HG03378 (cell line): ENCODE results near the gene KANK2.

Experiments
- ATAC-seq: cut with Tn5 transposase; IDR thresholded peaks from one replicate; pipeline ENCODE4 v1.9.1; 2021; ENCODE audit warnings: mild to moderate bottlenecking, moderate library complexity; ENCODE audit not compliant: unreplicated experiment

KANK2 gene

DNA sequence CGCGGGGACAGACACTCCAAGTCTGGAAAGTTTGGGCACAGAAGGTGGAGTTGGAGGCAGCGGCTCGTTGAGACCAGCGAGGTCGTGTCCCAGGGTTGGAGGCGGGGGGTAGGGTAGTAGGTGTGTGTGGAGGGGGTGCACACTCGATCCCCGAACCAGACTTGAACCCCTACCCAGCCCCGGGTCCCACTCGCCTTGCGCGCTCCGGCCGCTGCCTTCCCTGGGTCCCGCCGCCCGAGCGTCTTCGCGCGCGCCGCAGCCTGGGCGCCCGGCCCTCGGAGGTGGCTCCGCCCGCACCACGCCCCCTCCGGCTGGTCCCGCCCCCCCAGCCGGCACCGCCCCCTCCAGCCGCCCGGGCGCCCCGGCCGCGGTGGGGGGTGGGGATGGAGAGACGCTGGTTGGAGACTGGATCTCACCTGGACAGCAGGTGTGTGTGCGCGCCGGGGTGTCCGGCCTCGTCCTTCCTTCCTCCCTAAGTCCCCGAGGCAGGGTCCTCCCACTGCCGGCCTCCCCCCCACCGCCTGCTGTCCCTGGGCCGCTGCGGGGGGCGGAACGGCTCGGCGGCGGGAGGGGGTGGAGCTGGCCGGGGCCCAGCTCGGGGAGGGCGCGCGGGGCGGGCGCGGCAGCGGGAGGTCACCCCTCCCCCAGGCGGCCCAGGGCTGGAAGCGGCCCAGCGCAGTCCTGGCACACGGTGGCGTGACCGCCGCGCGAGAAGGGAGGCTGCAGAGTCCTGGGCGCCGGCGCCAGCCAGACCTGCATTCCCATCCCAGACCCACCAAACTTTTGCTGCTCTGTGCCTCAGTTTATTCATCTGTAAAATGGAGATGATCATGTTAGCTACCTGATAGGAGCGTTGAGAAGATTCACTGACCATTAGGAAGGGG is at the start of gene KANK2:
Gene KANK2 (minus strand): TSS at position 255 of the 884 bp plus-strand sequence. CDS start 3,034 bp downstream, outside the sequence.
- ATAC-seq, result peak; percentile 66

DNA sequence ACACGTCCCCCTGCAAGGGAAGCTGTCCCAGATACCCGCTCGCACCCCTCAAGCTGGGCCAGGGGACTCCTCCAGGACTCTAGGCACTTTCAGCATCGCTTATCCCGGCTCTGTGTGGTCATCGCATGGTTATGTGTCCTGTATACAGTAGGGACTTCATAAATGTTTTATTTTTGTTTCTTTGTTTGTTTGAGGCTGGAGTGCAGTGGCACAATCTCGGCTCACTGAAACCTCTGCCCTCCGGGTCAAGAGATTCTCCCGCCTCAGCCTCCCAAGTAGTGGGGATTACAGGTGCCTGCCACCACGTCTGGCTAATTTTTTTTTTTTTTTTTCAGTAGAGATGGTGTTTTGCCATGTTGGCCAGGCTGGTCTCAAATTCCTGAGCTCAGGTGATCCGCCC is 49.6 kb upstream of the KANK2 start:
- ATAC-seq, result no peak

DNA sequence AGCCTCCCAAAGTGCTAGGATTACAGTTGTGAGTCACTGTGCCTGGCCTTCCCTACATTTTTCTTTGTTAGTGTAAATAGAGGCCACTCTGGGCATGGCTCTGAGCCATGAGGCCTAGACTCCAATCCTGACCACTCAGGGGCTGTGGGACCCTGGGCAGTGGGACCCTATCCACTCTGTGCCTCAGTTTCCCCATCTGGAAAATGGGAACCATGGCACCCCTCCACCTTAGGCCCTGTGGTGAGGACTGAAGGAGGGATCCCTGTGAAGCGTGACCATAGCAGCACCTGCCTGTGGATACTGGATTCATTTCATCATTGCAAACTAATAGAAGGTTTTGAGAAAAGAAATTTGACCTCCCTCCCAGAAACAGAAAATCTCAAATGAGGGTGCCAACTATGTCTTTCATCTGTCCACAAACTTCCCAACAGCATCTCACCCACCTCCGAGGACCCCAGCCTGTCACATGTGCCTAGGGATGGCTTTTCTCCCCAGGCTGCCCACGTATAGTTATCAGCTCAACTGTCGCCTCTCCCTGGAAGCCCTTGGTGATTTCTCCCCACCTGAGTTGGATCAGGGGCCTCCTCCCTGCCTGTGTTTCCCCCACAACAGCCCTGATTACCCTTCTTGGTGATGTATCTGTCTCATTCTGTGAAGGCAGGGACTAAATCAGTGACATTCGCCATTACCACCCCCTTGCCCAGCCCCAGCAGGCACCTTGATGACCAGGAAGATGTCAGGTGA is 47.7 kb upstream of the KANK2 start:
- no peak for ATAC-seq

DNA sequence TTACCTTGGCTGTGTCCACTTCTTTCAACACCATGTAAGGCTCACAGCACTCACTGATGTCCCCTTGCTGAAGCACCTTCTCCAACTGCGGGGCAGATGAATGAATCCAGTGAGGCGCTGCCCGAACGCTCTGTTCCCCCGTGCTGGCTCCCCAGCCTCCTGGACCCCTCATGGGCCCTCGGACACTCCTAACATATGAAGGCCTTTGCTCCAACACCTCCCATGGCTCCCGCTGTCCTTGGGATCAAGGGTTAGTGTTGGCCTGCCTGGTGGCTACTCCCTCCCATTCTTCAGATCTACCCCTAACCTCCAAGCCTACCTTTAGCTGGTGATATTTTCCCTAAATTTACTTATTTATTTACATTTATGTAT is 46.4 kb upstream of the KANK2 start:
- ATAC-seq, result no peak

DNA sequence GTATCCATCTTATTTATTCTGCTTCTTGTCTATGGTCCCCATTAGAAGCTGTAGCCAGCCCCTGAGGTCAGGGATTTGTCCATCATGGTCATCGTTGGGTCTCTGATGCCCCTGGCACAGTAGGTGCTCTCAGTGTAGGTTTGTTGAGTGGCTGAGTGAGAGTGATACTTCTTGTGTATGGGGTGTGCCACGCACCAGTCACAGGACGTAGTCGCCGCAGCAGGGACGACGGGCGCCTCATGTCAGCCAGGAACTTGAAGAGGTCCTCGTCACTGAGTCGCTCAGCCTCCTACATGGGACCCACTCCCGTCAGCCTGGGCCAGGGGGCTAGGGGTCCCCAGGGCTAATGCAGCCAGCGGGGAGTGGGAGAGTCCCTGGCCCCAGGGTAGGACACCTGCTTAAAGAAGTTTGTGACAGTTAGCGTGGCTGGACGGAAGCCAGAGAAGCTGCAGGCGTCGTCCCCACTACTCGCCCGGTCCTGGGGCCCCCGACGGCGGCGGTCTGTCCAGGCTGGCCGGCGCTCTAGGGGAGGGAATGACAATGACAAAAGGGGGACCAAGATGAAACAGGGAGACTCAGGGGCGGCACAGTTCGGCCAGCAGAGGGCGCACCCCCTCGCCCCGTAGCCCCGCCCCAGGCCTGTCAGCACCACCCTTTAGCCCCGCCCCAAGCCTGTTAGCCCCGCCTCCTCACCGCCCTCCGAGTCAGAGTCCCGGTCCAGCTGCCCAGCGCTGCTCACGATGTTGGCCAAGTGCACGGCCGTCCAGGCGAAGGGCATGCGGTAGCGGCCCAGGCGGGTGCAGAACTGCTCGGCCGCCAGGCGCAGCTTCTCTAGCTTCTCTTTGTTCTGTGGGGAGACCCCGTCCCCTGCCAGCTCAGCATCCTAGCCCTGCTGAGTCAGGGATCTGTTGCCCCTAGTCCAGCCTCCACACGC is 45.8 kb upstream of the KANK2 start:
- no peak for ATAC-seq

DNA sequence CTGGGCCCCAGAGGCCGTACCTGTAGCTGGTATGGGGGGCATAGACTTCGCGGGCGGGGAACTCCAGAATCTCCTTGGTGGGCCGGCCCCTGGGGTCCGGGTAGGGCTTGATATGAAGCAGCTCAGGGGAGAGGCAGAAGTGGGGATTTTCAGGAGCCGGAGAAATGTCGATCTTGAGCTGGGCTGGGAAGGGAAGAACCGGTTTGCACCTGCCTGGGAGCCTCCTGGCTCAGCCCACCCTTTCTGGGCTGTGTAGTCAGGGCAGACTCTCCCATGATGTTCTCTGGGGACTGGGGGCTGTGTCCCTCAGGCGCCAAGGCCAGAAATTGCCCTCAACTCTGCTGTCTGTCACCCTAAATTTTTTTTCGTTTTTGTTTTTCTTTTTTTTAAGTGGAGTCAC is 44.7 kb upstream of the KANK2 start:
- ATAC-seq, result no peak

DNA sequence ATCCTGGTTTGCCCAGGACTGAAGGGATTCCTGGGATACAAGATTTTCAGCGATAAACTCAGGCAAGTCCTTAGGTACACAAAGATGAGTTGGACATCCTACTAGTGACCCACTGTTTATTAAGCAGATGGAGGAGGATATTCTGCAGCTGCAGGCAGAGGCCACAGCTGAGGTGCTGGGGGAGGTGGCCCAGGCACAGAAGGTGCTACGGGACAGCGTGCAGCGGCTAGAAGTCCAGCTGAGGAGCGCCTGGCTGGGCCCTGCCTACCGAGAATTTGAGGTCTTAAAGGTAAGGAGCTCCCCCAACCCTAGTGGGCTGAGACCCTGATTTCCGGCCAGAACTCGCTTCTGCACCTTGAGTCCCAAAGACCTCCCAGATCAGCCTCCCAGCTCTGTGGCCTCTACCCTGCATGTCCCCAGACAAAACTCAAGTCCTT is 42.7 kb upstream of the KANK2 start:
- no peak for ATAC-seq

DNA sequence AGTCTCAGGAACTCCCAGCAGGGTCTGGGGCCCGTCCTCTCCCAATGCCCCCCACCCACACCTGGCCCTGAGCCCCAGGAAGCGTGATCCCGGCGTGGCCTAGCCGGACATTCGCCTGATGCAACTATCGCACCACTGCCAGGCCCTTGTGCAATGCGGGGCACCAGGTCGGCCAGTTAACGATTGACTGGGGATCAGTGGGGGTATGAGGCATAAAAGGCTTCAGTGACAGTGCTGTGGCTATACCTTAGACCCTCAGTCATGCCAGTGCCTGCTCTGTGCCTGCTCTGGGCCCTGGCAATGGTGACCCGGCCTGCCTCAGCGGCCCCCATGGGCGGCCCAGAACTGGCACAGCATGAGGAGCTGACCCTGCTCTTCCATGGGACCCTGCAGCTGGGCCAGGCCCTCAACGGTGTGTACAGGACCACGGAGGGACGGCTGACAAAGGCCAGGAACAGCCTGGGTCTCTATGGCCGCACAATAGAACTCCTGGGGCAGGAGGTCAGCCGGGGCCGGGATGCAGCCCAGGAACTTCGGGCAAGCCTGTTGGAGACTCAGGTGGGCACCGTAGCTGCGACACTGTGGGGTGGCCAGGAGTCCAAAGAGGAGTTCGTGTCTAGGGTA is 42.1 kb upstream of the KANK2 start, which contains the start of gene ANGPTL8:
Gene ANGPTL8 (plus strand): TSS at position 243 of the 624 bp plus-strand sequence. CDS start 19 bp downstream, at position 262.
- no peak for ATAC-seq

DNA sequence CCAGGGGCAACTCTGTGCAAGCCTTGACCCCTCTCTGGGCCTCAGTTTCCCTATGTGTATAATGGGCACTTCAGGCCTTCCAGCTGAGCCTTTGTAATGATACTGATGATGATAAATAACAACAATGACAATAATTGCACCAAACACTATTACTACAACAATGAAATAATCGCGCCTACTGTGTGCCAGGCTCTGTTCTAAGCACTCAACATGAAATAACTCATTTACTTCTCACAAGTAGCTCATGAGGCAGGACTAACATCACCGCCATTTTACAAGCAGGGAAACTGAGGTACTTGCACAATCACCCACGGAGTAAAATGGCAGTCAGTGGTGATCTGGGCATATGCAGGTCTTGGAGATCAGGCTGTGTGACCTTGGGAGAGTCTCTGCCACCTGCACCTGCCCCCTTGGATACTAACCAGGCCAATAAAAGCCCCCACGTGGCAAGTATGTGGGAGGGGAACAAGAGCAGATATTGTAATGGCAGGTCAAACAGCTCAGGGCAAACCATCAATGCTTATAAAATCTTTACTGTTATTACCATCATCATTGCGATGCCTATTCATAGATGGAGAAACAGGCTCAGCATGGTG is 41.5 kb upstream of the KANK2 start:
- no peak for ATAC-seq

DNA sequence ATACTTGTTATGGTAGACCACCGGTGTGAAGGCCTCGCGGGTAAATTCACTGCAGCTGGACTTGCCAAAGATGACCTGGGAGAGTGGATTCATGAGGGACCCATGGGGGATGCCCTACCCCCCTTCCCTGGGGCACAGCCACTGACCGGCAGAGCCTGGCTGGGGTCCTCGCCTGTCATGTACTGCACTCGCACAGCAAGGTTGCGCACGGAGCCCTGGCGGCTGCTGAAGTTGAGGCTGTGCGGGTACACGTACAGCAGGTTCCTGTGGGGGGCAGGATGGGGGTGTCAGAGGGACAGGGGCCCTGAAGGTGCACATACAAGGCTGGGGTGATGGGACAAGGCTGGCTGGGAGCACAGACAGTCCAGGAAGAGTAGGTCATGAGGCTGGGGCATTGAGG is 40.7 kb upstream of the KANK2 start:
- no peak for ATAC-seq

DNA sequence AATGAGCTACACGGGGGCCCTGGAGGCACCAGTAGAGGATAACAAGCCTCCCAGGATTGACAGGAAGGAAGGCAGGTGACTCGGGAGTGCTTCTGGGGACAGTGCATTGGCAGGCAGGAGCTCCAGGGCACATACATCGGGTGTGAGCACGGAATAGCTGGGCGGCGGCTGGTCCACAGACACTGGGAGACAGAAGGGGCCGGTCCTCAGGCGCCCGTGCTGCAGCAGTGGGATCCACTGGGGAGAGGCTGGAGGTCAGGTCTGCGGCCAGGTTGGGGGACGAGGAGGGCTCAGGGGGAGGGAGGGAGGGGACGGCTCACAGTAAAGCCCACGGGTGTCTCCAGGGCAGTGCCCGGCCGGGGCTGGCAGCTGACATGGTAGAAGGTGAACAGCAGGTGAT is 40.0 kb upstream of the KANK2 start:
- ATAC-seq, result no peak

DNA sequence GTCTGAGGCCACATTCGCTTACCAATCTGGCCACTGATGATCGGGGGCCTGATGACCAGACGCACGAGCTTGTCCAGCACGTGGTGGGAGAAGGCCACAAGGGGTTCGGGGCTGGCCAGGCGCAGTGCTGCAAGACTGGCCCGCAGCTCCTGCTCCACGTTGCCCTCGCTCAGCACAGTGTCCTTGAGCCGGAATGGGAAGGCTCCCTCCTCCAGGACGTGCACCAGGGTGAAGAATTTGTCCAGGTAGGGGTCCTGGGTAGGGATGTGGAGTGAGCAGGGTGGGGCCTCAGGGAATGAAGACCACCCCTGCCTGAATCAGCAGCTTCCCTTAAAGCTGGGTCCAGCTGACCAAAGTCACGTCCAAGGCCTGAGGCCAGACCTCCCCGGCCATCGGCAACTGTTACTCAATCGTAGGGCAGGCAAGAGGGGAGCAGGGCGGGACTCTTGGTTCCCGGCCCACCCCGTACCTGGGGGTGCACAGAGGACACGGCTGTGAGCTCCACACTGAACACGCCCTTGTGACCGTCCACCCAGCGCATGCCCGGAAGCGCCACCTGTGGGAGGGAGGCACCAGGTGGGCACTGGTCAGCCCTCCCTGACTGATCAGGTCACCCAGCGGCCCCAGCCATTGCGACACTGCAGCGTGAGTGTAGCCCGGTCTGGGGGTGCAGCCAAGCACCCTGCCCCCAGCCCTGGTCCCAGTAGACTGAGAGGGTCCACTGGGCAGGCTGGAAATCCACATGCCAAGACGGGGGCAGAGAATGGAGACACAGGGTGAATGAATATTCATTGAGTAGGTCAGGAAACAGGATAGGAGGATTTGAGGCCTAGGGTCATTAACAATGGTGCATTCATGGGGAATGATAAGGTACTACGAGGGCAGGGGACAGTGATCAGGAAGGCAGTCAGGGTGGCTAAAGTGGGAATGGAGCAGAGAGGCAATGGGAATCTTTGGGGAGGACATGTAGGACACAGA is 39.3 kb upstream of the KANK2 start:
- ATAC-seq, result no peak

DNA sequence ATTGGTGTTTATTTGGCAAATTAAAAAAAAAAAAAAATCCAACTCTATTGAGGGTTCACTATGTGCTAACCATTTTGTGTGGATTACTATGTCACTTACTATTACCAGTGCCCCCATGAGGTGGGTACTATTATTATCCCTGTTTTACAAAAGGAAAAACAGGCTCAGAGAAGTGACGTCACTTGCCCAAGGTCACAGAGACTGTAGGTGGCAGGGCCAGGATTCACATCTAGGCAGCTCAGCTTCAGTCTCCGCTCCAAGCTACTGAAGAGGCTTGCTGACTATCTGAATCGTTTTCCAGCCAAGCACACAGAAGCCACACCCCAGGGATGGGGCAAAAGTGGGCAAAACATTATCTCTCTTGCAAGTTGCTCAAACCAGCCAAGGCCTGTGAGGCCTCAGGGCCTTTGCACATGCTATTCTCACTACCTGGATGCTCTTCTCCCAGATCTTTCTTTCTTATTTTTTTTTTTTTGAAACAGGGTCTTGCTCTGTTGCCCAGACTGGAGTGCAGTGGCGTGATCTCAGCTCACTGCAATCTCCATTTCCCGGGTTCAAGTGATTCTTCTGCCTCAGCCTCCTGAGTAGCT is 37.2 kb upstream of the KANK2 start:
- no peak for ATAC-seq

DNA sequence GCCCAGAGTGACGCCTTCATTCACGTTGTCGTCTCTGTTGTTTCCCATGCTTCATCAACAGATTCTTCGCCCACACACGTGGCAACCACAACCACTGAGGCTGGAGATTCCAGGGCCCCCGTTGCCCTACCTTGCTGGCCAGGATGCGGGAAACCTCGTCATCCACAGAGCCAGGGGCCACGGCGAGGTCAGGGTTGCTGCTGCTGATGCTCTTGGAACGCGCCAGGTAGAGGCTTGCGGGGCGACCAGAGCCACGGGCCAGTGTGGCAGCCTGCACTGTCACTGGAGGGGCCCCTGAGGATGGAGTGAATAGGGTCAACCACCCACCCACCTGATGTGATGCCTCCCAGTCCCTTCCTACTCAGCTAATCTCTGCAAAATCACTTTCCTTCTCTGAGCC is 35.7 kb upstream of the KANK2 start:
- no peak for ATAC-seq

DNA sequence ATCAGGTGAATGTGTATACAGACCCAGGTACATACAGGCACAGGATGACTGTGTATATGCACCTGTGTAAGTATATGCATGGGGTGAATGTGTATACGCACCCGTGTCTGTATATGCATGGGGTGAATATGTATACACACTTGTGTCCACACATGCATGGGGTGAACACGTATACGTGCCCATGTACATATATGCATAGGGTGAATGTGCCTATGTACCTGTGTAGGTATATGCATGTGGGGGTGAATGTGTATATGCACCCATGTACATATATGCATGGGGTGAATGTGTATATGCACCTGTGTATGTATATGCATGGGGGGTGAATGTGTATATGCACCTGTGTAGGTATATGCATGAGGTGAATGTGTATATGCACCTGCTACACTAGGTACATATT is 35.2 kb upstream of the KANK2 start:
- ATAC-seq, result no peak

DNA sequence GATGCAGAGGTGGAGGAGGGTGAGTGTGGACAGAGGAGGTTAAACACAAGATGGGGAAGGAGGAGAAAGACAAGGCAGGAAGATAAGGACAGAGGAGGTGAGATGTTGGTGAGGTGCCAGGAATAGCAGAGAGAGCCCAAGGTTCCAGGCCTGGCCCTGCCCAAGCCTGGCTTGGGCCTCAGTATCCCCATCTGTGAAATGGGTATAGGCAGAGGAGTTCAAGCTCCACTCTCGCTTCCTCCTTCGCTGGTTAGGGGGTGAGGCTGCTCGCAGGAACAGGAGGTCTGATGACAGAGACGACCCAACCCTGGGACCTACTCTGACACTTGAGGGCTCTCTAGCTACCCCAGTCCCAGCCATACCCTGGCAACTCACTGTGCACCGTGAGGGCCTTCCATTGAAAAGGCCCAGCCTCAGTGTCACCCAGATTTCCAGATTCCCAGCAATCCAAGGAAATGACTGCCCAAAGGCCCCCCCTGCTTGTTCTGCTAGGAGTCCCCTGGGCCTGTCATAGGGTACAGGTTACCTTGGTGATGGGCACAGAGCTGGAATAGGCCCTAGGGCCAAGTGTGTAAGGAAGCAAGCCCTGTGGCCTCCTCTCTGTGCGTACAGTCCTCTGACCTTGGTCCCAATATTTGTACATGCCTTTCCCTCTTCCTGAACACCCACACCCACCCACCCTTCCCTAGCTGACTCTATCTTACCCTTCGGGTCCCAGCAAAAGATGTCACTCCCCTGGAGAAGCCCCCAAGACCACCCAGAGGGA is 33.5 kb upstream of the KANK2 start:
- no peak for ATAC-seq

DNA sequence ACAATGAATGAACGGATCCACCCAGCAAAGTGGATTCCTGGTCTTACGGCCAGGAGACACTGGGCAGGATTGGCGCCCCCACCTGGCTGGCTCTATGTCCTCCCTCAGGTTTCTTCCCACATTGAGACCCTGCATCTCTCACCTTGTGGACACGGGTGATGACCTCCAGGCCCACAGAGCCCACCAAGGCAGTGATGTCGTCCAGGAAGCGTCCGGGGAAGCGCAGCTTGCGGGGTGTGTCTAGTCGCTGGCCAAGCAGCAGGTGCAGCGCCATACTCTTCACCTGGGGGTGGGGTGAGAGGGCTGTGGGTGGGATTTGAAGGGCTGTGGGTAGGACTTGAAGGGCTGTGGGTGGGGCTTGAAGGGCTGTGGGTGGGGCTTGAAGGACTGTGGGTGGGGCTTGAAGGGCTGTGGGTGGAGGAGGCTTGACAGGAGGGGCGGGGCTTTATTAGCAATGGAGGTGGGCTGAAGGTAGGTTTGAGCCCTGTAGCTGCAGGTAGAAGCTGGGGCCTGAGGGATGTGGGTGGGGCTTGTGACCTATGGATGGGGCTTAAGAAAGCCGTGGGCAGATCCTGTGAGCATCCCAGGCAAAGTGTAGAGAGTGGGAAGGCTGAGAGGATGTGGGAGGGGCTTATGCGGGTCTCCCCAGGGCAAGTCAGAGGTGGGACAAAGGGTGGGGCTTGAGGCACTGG is 30.0 kb upstream of the KANK2 start:
- ATAC-seq, result no peak
